HT1080 (cell line): ENCODE results near the gene ELP4. TPM values are rescaled to one million over a fixed set of nuclear protein-coding genes. Genes with fewer than 3 reads are reported as not detected.
"Not testable (repeated sequence)": the region's sequence is repeated elsewhere in the genome, so short reads cannot be mapped to it uniquely, and the experiment has no call there.

Source experiments
- DNase-seq: peaks from one replicate; pipeline ENCODE4 v3.0.0-alpha.2; 2015; ENCODE audit warnings: low read depth
- polyA plus RNA-seq, 2 experiments: library from polyadenylated mRNA; depleted of rRNA; stranded (reverse); fragments of >200 nt; gene quantifications; 2 replicates each; pipeline ENCODE4 v1.2.3, GENCODE V29; 2015
- total RNA-seq: library from RNA; depleted of rRNA; stranded (reverse); fragments of >200 nt; shearing (Covaris generic); gene quantifications from 2 replicates; pipeline ENCODE4 v1.2.3, GENCODE V29; 2014; rRNA removed

ELP4 gene, protein sequence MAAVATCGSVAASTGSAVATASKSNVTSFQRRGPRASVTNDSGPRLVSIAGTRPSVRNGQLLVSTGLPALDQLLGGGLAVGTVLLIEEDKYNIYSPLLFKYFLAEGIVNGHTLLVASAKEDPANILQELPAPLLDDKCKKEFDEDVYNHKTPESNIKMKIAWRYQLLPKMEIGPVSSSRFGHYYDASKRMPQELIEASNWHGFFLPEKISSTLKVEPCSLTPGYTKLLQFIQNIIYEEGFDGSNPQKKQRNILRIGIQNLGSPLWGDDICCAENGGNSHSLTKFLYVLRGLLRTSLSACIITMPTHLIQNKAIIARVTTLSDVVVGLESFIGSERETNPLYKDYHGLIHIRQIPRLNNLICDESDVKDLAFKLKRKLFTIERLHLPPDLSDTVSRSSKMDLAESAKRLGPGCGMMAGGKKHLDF
- total RNA-seq, result 16.8 and 19.7 TPM in 2 replicates
- polyA plus RNA-seq (2015; cell fraction: cytosol; rRNA removed), result 17.0 and 19.9 TPM in 2 replicates
- polyA plus RNA-seq (2015; cell fraction: nucleus; rRNA removed), result 24.5 and 26.7 TPM in 2 replicates

- DNase-seq, result peak; percentile 94
Observed at GRCh38 chr11:31509429-31510345, at the start of gene ELP4, which contains the start of gene IMMP1L. TSS of gene ELP4 (plus strand) at chr11:31509767. CDS start at chr11:31509785, 18 bp downstream. TSS of gene IMMP1L (minus strand) at chr11:31509622. CDS start at chr11:31463276, 46,346 bp downstream.

GRCh38 chr11:31464436-31464835 is 45.1 kb upstream of the ELP4 start:
- no peak for DNase-seq

GRCh38 chr11:31474083-31474482 is 35.5 kb upstream of the ELP4 start:
- DNase-seq, result no peak

GRCh38 chr11:31477528-31478222 is 31.9 kb upstream of the ELP4 start:
- DNase-seq, result no peak

GRCh38 chr11:31478223-31478590 is 31.4 kb upstream of the ELP4 start:
- no peak for DNase-seq

GRCh38 chr11:31479066-31479465 is 30.5 kb upstream of the ELP4 start:
- DNase-seq, result no peak

DNA sequence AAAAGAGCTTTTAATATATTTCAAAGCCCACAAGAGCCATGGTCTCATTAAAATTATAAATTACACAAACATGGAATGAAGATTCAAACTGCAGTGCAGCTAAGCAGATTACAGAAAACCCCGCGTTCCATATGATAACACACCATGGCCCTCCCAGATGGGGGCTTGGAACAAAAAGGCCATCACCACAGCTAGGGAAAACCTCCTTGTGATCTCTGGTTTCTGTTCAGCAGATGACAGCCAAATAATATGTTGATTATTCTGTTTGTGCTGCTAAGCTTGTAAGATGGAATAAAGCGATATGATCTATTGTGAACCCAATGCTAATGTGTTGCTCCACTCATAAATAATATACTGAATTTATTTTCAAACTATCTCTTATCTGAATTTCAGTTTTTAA is 28.6 kb upstream of the ELP4 start:
- no peak for DNase-seq

GRCh38 chr11:31484497-31484896 is 25.1 kb upstream of the ELP4 start:
- no peak for DNase-seq

DNA sequence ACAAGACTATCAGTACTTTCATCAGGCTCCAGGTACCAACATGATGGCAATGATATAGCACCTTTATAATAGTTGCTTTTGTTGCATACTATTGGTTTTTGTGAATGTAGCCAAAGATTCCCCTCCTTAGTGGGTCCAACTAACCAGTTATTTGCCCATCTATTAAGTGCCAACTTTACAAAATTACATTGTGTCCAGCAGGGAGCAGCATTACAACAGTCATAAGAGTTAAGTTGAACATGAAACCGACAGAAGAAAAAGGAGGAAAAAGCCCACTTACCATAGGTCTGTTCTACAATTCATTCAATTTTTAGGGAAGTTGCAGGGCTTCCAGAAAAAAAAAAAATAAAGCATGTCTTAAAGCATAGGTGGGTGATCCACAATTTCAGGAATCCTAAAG is 21.7 kb upstream of the ELP4 start:
- peak; percentile 21 for DNase-seq

DNA sequence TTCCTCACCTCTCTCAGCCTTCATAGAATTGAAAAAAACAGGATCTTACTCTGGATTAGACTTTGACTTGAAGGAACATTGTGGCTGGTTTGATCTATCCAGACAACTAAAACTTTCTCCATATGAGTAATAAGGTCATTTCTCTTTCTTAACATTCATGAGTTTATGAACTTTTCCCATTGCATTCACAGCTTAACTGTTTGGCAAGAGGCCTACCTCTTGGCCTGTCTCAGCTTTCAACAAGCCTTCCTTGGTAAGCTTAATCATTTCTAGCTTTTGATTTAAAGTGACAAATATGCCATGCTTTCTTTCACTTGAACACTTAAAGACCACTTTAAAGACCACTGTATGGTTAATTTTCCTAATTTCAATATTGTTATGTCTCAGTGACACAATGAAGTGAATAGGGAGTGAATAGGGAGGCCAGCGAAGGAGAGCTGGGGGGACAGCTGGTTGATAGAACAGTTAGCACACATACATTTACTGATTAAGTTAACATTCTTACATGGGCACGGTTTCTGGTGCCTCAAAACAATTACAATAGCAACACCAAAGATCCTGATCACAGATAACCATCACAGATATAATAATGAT is 17.1 kb upstream of the ELP4 start:
- no peak for DNase-seq

DNA sequence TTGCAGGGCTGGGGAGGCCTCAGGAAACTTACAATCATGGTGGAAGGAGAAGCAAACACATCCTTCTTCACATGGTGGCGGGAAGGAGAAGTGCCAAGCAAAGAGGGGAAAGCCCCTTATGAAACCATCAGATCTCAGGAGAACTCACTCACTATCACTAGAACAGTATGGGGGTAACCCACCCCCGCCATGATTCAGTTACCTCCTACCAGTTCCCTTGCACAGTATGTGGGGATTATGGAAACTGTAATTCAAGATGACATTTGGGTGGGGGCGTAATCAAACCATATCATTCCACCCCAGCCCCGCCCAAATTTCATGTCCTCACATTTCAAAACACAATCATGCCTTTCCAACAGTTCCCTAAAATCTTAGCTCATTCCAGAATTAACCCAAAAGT is 16.3 kb upstream of the ELP4 start:
- DNase-seq, result no peak

DNA sequence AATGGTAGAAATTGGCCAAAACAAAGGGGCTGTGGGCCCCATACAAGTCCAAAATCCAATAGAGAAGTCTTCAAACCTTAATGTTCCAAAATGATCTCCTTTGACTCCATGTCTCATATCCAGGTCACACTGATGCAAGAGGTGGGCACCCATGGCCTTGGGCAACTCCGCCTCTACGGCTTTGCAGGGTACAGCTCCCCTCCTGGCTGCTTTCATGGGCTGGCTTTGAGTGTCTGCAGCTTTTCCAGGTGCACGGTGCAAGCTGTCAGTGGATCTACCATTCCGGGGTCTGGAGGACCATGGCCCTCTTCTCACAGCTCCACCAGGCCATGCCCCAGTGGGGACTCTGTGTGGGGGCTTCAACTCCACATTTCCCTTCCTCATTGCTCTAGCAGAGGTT is 15.8 kb upstream of the ELP4 start:
- DNase-seq, result not testable (repeated sequence)

GRCh38 chr11:31499576-31500178 is 9.9 kb upstream of the ELP4 start:
- no peak for DNase-seq

- no peak for DNase-seq
Observed at GRCh38 chr11:31500560-31500959, 9.0 kb upstream of the ELP4 start.

GRCh38 chr11:31509051-31509428 is 527 bp upstream of the ELP4 start:
- no peak for DNase-seq

- no peak for DNase-seq
Observed at GRCh38 chr11:31512117-31512516, 2.5 kb downstream of the ELP4 start.

- DNase-seq, result no peak
Observed at GRCh38 chr11:31521497-31522150, 12.1 kb downstream of the ELP4 start.

GRCh38 chr11:31529189-31529588 is 19.6 kb downstream of the ELP4 start:
- no peak for DNase-seq

DNA sequence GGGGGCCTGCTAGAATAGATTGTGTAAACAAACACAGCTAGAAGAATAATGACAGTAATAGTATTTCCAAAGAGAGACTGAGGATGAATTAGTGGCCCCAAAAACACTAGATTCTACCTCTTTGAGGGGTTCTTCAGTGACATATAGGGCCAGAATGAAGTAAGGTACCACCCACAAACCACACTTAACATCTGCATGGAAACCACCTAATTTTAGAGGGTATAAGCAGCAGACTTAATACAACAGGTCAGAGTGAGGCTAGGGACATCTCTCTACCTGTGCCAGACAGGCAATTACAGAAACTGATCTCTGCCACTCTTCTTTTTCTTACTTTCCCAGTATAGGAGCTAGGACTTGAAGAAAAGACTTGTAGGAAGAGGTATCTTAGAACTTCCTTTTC is 20.1 kb downstream of the ELP4 start:
- no peak for DNase-seq

GRCh38 chr11:31531293-31531692 is 21.7 kb downstream of the ELP4 start:
- DNase-seq, result no peak
